SK-N-MC (cell line): ENCODE measurements around the gene SFRP5.

Experiments used
- EZH2 ChIP-seq: fragments of 200-600 bp; sonication (generic); IDR thresholded peaks from one replicate; pipeline ENCODE4 v1.6.1; 2017; ENCODE audit warnings: antibody characterized with exemption
- FOXP2 ChIP-seq: optimal IDR thresholded peaks from 2 replicates; pipeline ENCODE3; 2011; ENCODE audit warnings: mild to moderate bottlenecking, moderate library complexity; ENCODE audit not compliant: insufficient read depth; ENCODE audit errors: extremely low read length, control extremely low read depth
- POLR2AphosphoS5 ChIP-seq: IDR thresholded peaks from 2 replicates; pipeline ENCODE4 v1.6.1; 2012; ENCODE audit warnings: mild to moderate bottlenecking, low read depth, low read length, borderline replicate concordance

- TF ChIP-seq POLR2AphosphoS5, result no peak
- no peak for TF ChIP-seq EZH2
- no peak for TF ChIP-seq FOXP2
Observed at GRCh38 chr10:97785231-97785630, 13.4 kb upstream of the SFRP5 start.
